Measurements from ENCODE around the gene C2orf68. TPM values are rescaled to one million over a fixed set of nuclear protein-coding genes. Genes with fewer than 3 reads are reported as not detected.

Gene C2orf68
- total and polyA plus RNA-seq, 2 of the 13 experiments (the other 11 are each of a cell fraction or from before 2014, with no cell fraction given) = 47.1 to 77.4 TPM

DNA sequence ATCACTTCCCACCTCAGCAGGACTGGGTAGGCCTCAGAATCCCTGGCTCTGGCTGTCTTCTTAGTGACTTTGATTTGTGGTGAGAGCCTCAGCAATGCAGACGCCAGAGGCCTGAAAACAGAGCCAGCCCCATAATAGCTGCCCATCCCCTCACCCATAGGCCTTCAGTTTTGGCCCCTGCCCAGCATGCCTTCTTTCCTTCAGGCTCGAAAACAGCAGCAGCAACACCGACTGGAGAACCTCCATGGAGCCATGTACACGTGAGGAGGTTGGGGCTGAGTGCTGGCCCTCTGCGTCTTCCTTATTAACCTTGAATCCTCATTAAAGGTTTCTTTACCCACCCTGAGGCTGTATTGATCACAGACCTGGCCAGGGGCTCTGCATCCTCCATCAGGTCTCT, 14.6 kb downstream of the C2orf68 start (continued):
- TF ChIP-seq ZBTB26 (CRISPR knock-in tag; IDR thresholded peaks at IDR 0.05; ENCODE audit: borderline replicate concordance) (no peak), ARNT (IDR thresholded peaks at IDR 0.05) (no peak), GATA4 (IDR thresholded peaks at IDR 0.05; ENCODE audit: borderline replicate concordance, low read depth) (no peak), MIXL1 (CRISPR knock-in tag; IDR thresholded peaks at IDR 0.05) (no peak), SRSF9 (IDR thresholded peaks at IDR 0.05; ENCODE audit: borderline replicate concordance, insufficient read depth, low read depth, low read length, poor library complexity, severe bottlenecking) (no peak), ZNF263 (CRISPR knock-in tag; IDR thresholded peaks at IDR 0.05) (no peak), ZNF121 (CRISPR knock-in tag; IDR thresholded peaks at IDR 0.05) (no peak), ZNF792 (CRISPR knock-in tag; IDR thresholded peaks at IDR 0.05) (no peak), HNRNPK (IDR thresholded peaks at IDR 0.05; ENCODE audit: low read depth, low read length, poor library complexity, severe bottlenecking) (no peak), POLR2G (IDR thresholded peaks at IDR 0.05; ENCODE audit: low read depth, low read length) (peak; percentile 6; the same call in 1 of the 2 replicates), ZHX1 (CRISPR knock-in tag; IDR thresholded peaks at IDR 0.05; ENCODE audit: low read depth) (no peak), NONO (IDR thresholded peaks at IDR 0.05) (no peak), NONO (CRISPR knock-in tag; conservative IDR thresholded peaks at IDR 0.05) (no peak), ZNF564 (CRISPR knock-in tag; IDR thresholded peaks at IDR 0.05) (no peak), SOX6 (IDR thresholded peaks at IDR 0.05) (no peak), SOX6 (CRISPR knock-in tag; IDR thresholded peaks at IDR 0.05) (no peak), HDAC2 (CRISPR knock-in tag; IDR thresholded peaks at IDR 0.05) (no peak), CHCHD3 (CRISPR knock-in tag; IDR thresholded peaks at IDR 0.05) (no peak), SCMH1 (CRISPR knock-in tag; IDR thresholded peaks at IDR 0.05; ENCODE audit: borderline replicate concordance) (no peak), ZNF614 (CRISPR knock-in tag; IDR thresholded peaks at IDR 0.05; ENCODE audit: borderline replicate concordance) (no peak), PRDM15 (CRISPR knock-in tag; IDR thresholded peaks at IDR 0.05) (no peak), ZC3H4 (CRISPR knock-in tag; IDR thresholded peaks at IDR 0.05; ENCODE audit: borderline replicate concordance) (no peak), ZNF83 (CRISPR knock-in tag; IDR thresholded peaks at IDR 0.05; ENCODE audit: borderline replicate concordance) (no peak), RBFOX2 (IDR thresholded peaks at IDR 0.05; ENCODE audit: low read depth, low read length) (peak; percentile 19; the same call in 1 of the 2 replicates), ZNF33B (CRISPR knock-in tag; IDR thresholded peaks at IDR 0.05) (no peak), JUND (CRISPR knock-in tag; IDR thresholded peaks at IDR 0.05) (no peak)
